GM19240 (cell line): ENCODE data around the gene CNOT3.
A peak's percentile ranks its signal among the peaks of the same experiment; 100 is the strongest.

Source experiments
- DNase-seq: peaks from one replicate; pipeline ENCODE4 v3.0.0; 2011; ENCODE audit warnings: low spot score; ENCODE audit not compliant: insufficient read length

CNOT3 gene

DNA sequence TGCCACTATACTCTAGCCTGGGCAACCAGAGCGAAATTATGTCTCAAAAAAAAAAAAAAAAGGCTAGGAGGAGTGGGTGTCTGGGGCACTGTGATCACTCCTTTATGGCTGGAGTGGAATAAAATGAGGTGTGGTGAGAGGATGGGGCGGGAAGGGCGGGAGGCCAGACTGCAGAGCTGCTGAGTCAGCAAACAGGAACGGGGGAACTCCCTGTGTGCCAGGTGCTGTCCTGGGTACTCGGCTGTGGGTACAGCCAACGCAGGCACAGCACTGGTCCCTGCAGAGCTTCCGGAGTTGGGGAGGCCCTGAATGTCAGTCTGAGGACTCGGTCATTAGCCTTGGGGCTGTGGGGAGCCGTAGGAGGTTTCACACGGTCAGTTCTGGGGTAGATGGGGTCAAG lies 16.3 kb upstream of the CNOT3 start:
- DNase-seq = no peak

DNA sequence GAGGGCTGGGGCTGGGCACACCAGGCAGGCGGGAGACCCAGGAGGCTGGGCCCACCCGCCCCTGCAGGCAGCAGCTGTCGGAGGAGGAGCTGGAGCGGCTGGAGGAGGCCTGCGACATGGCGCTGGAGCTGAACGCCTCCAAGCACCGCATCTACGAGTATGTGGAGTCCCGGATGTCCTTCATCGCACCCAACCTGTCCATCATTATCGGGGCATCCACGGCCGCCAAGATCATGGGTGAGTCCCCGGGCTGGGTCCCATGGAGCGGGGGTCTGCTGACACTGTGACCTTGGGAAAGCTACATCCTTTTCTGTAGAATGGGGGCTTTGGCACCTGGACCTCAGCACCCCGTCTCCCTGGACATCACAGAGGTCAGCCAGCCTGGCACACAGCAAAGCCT lies 13.9 kb upstream of the CNOT3 start:
- no peak for DNase-seq

DNA sequence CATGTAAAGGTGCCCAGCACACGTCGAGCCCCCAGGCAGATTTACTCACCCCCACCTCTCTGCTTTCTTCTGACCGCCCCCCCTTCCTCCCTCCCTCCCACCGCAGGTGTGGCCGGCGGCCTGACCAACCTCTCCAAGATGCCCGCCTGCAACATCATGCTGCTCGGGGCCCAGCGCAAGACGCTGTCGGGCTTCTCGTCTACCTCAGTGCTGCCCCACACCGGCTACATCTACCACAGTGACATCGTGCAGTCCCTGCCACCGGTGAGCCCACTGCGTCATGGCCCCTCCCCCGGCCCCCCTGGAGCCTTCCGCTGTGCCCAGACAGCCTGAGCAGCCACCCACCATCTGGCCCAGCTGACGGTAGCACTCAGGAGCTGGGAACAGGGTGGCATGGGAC lies 13.2 kb upstream of the CNOT3 start:
- DNase-seq = no peak

DNA sequence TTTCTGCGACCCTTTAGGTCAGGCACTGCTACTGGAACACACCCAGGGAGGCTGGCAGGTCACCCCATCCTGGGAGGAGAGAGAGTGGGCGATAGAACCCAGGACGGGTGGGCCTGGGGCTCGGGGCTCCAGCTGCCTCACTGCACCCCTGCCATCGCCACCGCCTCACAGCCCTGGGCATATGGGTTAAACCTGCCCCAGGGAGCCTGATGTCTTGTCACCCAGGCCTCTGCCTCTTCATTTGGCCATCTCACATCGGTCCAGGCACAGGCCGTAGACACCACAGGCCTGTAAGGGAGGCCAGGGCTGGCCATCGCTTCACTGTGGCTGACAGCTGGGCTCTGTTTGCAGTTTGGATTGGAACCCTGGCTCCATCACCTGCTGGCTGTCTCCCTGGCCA lies 11.8 kb upstream of the CNOT3 start:
- no peak for DNase-seq

DNA sequence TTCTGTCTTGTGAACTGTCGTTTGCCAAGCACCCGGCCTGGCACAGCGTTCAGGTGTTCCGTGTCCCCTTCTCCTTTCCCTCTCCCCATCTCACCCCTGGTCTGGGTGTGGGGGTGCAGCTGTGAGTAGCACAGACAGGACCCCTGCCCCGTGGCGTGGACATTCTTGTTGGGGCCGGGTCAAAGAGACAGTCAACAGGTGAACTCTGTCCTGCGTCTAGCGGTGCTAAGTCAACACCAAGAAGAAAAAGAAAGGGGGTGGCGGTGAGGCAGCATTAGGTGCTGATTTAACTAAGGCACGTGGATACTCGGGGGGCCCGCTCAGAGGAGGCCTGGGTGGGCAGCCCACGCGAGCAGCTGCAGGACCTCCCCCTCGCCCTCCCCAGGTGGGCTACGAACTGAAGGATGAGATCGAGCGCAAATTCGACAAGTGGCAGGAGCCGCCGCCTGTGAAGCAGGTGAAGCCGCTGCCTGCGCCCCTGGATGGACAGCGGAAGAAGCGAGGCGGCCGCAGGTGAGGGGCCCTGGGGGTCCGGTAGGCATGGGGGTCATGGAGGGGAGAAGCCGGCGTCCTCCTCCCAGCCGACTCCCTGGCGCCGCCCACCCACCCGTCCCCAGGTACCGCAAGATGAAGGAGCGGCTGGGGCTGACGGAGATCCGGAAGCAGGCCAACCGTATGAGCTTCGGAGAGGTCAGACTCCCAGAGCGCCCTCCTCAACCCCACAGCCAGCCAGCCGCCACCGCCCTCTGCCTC lies 9.7 kb upstream of the CNOT3 start:
- no peak for DNase-seq

DNA sequence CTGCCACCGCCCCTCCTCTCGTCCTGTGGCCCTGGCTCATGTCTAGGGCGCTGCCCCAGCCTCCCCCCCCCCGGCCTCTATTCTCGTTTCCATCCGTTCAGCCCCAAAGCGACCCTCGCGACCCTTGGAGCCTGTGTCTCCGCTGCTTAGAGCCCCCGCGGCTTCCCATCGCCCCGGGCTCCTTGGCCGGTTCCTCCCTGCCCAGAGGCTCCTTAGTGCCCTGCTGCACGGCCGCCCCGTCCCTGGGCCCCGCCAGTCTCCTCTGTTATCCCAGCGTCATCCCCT lies 9.2 kb upstream of the CNOT3 start:
- DNase-seq = no peak

DNA sequence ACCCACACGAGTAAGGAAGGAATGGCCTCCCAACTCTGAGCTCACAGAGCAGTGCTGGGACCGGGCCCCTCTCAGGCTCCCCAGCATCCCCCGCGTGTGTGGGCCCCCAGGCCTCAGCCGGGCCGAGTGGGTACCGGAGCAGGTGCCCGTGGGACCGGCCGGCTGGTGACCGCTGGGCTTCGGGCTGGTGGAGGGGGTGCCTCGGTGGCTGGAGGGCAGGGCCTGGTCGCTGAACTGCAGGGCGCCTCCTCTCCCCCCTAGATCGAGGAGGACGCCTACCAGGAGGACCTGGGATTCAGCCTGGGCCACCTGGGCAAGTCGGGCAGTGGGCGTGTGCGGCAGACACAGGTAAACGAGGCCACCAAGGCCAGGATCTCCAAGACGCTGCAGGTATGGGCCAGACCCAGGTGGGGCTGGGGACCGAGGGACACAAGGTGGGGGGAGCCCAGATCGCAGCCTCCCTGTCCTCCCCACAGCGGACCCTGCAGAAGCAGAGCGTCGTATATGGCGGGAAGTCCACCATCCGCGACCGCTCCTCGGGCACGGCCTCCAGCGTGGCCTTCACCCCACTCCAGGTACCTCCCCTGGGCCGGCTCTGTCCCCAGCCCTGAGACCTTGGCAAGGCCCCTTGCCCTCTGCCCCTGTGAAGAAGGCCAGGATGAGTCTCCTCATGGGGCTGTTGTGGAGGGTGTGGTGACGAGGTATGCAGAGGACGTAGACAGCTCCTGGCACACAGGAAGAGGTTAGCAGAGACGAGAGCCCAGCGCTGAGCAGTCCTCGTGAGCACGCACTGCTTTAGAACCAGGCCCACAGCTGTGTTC lies 8.6 kb upstream of the CNOT3 start:
- no peak for DNase-seq

DNA sequence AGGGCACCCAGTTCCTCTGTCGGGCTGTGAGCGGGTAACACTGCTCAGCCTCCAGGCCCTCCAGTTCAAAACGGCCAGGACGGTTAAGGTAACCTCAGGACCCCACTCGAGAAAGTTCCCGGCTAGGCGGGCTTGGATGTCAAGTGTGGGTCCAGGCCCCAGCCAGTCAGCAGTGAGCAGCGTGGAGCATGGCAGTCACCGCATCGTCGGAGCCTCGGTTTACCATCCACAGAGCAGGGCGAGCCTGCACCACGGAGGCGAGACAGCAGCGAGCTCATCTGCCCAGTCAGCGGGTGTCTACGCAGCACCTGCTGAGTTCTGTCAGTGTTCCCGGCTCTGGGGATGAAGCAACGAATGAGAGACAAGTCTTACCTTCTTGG lies 8.0 kb upstream of the CNOT3 start:
- DNase-seq = no peak

DNA sequence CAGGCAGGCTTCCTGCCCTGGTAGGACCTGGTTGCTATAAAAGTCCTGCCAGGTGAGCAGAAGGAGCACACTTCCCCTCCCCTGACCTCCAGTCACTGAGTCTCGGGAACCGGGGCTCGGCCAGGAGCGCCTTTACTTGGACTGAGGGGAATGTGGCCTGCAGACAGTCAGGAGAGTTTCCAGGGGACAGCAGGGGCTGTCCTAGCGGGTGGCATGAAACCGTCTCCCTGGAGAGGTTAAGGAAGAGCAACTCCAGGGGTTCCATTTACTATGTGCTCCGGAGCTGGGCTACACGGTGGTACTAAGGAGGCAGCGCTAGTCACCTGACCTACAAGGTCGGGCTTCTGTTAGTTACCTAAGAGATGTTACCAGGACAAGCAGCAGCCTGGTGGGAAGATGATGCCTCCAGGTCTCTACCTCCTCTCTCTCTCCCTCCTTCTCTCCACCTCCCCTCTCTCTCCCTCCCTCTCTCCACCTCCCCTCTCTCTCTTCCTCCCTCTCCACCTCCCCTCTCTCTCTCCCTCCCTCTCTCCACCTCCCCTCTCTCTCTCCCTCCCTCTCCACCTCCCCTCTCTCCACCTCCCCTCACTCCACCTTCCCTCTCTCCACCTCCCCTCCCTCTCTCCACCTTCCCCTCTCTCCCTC lies 4.1 kb upstream of the CNOT3 start:
- DNase-seq = no peak

DNA sequence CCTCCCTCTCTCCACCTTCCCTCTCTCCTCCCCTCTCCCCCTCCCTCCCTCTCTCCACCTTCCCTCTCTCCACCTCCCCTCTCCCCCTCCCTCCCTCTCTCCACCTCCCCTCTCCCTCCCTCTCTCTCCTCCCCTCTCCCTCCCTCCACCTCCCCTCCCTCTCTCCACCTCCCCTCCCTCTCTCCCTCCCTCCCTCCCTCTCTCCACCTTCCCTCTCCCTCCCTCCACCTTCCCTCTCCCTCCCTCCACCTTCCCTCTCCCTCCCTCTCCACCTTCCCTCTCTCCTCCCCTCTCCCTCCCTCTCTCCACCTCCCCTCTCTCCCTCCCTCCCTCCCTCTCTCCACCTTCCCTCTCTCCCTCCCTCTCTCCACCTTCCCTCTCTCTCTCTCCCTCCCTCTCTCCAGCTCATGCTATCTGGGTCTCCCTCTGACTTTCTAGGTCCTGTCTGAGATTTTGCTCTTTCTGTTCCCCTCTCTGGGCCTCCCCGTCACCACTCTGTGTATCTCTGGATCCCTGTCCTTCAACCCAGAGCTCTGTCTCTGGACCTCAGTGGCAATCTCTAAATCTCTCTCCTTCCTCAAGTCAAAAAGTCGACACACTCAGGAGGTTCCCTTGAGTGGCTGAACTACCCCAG lies 3.5 kb upstream of the CNOT3 start:
- no peak for DNase-seq

DNA sequence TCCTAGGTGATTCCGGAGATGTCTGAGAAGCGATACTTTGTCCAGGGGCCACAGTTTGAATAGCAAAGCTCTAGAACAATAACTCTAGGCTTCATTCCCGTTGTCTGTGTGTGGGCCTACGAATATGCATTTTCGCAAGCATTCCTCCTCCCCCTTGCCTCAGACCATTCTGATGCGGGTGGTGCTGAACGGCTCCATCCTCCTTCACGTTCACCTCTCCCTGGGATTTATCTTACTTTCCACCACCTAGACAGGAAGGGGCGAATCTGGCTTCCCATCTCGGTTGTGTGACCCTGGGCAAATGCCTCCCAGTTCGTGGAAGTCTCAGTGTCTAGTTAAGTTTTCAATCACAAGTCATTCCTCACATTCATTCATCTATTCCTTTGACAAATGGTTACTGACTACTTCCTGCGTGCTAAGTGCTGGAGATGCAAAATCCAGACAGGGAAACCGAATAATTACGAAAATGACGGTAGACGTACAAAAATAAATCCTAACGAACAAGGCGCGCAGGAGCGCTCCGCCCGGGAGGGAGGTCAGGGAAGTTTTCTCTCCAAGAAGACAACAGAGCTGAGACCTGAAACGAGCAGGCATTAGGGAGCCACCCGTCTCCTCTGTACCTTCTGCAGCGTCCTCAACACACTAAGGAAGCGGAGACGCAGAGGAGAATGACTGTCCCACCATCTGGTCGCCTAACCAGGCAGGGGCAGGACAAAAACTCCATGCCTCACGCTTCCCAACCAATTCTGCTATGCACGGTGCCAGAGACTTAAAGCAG lies 1.3 kb upstream of the CNOT3 start:
- no peak for DNase-seq

DNA sequence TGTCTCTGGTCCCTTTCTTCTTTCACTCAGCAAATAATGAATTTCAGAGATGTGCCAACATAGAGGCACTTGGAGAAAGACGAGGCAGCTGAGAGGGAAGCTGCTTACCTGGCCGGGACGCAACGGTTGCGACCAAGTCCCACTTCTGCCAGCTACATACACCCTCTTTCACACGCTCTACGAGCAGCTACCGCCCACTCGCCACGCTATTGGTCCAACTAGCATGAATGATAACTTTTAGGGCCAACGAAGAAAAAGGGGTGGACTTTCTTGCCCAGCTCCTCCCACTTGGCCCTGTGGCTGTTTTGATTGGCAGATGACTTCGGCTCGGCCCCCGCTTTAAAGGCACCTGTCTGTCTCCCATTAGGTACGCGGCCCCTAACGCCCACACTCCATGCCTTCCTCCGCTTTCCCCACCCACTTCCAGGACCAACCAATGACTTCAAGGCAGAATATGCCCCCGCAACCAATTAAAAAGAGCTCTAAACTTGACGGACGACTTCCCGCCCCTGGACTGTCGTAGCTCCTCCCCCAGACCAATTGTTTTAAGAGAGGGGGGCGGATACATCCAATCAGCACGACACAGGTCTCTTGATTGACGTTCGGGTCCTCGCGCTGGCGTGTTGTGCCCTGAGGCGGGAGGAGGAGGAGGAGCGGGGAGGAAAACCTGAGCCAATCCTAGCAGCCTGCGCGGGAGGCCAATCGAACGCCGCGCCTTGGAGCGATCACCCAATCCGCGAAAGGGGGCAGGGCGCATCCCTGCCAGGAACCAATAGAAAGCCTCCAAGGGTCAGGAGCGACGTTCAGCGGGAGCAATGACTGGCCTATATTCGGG lies 481 bp upstream of the CNOT3 start:
- DNase-seq = peak; percentile 100

DNA sequence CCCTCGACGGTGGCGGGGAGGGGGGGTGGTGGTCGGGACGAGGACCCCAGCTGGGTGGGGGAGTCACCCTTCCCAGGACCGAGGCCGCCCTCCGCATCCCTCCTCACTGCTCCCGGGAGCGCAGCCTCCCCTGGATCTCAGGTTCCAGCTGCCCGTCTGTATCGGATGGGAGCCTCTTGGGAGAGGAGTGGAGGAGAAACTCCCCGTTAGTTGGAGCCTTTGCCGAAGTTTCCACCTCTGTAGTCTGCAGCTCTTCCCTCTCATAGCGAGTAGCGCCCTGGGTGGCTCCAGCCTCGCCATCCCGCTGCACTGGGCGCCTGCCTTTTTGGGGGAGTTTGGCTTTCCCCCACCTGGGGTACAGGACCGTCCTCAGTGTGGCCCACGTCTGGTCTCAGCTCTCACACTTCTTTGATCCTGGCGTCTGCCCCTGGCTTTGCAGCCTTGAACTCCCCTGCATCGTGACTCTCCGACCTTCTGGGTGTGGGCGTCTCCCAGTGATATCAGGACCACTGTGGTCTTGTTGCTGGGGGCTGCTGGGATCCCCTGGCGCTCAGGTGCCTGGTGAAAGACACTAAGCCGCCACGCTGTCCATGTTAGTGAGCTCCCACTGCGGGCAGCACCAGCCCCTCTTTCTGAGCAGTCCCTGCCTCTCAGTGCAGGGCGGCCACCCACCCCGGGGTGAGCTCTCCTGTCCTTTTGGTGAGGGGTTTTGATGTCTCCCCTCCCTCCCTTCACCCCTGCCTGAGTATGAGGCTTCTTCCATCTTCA lies 1.1 kb downstream of the CNOT3 start:
- no peak for DNase-seq

DNA sequence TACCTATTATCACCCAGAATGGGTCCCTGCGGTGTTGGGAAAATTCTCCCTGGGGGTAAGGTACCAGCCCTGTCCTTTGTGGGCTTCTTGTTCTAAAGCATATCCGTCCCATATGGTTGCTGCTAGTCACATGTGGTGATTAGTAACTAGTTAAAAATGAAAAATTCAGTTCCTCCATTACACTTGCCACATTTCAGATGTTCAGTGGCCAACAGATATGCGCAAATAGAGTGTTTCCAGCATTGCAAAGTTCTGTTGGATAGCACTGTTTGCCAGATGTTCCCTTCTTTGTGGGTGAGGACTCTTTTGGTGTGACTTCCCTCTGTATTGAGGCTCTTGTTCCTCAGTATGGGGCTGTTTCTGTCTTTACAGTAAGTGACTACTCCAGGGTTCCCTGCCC lies 3.8 kb downstream of the CNOT3 start:
- no peak for DNase-seq

DNA sequence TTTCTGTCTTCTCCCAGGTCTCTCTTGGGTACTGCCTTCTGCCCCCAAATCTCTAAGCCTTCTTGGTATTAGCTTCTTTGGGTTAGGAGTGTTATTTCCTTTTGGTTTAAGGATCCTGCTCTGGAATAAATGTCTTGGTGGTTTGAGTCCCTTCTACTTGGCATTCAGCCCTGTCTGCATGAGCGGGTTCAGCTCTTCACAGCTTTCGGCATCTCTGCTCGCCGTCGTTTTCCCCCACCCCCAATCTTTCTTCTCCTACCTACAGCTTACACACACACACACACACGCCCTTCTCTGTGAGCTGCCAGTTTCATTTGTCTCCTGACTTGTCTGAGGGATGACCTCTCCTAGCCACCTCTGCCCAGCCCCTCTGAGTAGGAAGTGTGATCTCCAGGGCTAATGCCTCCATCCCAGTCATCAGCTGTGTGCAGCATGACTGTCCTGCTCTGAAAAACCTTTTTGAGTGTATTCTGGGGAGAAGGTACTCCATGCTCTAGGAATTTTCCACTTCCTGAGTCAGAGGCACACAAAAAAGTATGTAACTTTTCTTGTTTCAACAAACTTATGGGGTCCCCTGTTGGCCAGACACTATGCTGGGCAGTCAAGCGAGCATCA lies 4.7 kb downstream of the CNOT3 start:
- no peak for DNase-seq

DNA sequence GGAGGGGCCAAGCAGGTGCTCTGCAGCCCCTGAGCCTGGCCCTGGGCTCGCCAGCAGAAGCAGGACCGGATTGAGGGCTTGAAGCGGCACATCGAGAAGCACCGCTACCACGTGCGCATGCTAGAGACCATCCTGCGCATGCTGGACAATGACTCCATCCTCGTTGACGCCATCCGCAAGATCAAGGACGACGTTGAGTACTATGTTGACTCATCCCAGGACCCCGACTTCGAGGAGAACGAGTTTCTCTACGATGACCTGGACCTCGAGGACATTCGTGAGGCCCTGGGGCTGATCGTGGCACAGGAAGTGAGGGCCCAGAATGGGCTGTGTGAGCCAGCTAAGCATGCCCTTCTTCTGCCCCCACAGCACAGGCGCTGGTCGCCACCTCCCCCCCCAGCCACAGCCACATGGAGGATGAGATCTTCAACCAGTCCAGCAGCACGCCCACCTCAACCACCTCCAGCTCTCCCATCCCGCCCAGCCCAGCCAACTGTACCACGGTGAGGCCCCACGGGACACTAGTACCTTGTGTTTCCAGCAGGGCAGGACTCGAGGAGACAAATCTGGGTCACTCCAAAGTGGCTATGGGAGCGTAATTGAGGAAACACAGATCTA lies 8.1 kb downstream of the CNOT3 start:
- no peak for DNase-seq

DNA sequence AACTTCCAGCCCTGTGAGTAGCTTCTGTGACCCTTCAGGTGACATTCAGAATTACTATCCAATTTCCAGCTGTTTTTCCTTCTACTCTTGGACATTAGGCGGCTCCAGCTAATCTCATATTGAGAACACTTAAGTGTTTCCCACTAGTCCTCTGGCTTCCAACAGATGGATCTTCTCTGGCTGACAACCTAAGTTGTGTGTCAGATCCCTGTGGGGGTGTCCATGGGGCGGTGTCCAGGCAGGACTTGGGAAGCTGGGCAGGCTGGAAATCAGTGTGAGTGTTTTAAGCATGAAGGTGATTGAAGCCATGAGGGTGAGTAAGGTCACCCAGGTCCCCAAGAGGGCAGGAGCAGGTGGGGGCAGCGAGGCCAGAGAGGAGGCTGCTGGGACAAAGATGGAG lies 10.1 kb downstream of the CNOT3 start:
- DNase-seq = no peak

DNA sequence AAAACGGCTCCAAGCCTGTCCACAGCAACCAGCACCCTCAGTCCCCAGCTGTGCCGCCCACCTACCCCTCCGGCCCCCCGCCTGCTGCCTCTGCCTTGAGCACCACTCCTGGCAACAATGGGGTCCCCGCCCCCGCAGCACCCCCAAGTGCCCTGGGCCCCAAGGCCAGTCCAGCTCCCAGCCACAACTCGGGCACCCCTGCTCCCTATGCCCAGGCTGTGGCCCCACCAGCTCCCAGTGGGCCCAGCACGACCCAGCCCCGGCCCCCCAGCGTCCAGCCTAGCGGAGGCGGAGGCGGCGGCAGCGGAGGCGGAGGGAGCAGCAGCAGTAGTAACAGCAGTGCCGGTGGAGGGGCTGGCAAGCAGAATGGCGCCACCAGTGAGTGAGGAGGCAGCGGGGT lies 10.6 kb downstream of the CNOT3 start:
- no peak for DNase-seq
